Body of pancreas (tissue), 4 donors: ENCODE data around the gene ANXA4. TPM values are rescaled to one million over a fixed set of nuclear protein-coding genes. Genes with fewer than 3 reads are reported as not detected.

Experiments
- ATAC-seq: fragments of 150-250 bp; one replicate; pipeline ENCODE4 v1.9.1; 2016
- DNase-seq, 4 donors: peaks; one replicate each; pipeline ENCODE4 v3.0.0-alpha.2; 2019
- H3K27ac ChIP-seq, 4 donors: fragments of 200-600 bp; sonication (generic); 1 replicate in 3 of 4; 2 replicates in 1 of 4; pipeline versions ENCODE4 v1.5.1 to v1.6.1; 2016 to 2019; ENCODE audit warnings: mild to moderate bottlenecking in 1 of 4, mixed read lengths in 1 of 4, moderate library complexity in 1 of 4
- H3K27me3 ChIP-seq, 2 donors: fragments of 200-600 bp; sonication (generic); one replicate each; pipeline ENCODE4 v1.6.0; 2016; ENCODE audit warnings: mild to moderate bottlenecking in 1 of 2
- H3K36me3 ChIP-seq, 2 donors: fragments of 200-600 bp; sonication (generic); replicated peaks in 1 of 2; 2 replicates each; pipeline ENCODE4 v1.5.1; 2016; ENCODE audit warnings: low read depth in 2 of 2; ENCODE audit not compliant: insufficient read depth in 1 of 2
- H3K4me1 ChIP-seq: fragments of 200-600 bp; sonication (generic); one replicate; pipeline ENCODE4 v1.6.0; 2016
- H3K4me3 ChIP-seq, 2 donors: fragments of 200-600 bp; sonication (generic); 1 replicate in 1 of 2; 2 replicates in 1 of 2; pipeline ENCODE4 v1.5.1; 2016 to 2019
- H3K9me3 ChIP-seq, 3 donors: fragments of 200-600 bp; sonication (generic); 1 replicate in 2 of 3; 2 replicates in 1 of 3; pipeline ENCODE4 v1.5.1; 2016
- CTCF ChIP-seq, 7 experiments: fragments of 450-650 bp in 4 of 7; fragments of 200-600 bp in 3 of 7; sonication (generic) in 3 of 7; IDR thresholded peaks; one replicate each; pipeline ENCODE4 v1.5.1; 2016 to 2019; ENCODE audit warnings: antibody characterized with exemption in 7 of 7
- POLR2A ChIP-seq, 3 donors: fragments of 450-650 bp; IDR thresholded peaks; one replicate each; pipeline ENCODE4 v1.6.1; 2016; ENCODE audit warnings: antibody characterized with exemption in 3 of 3, mild to moderate bottlenecking in 2 of 3
- WGBS, 2 donors: methylation state at CpG; one replicate each; pipeline ENCODE4 v1.1.5; 2017; 5-methylcytosine and 5-hydroxymethylcytosine counted together
- intact Hi-C: fragments of 100-400 bp; cut with DNase I; formaldehyde crosslinking; loops from one replicate; pipeline ENCODE4 v1.15.1; 2023
- total RNA-seq, 2 donors: library from RNA; depleted of rRNA; stranded (reverse); fragments of >200 nt; gene quantifications; one replicate each; pipeline ENCODE4 v1.1.0, GENCODE V29; 2016

ANXA4 gene
- total RNA-seq, 2 donors from 2014 or later = 382 to 399 TPM

GRCh38 chr2:69833752-69834151 is 91.8 kb downstream of the ANXA4 start:
- Histone ChIP-seq H3K4me1 (peaks cover 43% of the 10 kb centered on the region), H3K36me3 (no peaks in the 10 kb centered on the region), H3K27ac (no peak overlapping the region), H3K9me3 (no peaks in the 10 kb centered on the region), H3K4me3 (no peak overlapping the region), H3K27me3 (no peaks in the 10 kb centered on the region)
- DNase-seq (no peak), ATAC-seq (no peak)
- TF ChIP-seq CTCF (IDR thresholded peaks at IDR 0.05) (no peak), POLR2A (IDR thresholded peaks at IDR 0.05) (no peak)
- intact Hi-C loops = no loop called here
- WGBS, 2 donors = 62 to 68% methylated on average over 3 of the region's 3 CpGs

GRCh38 chr2:69835666-69836065 is 93.7 kb downstream of the ANXA4 start:
- Histone ChIP-seq H3K27ac (no peak overlapping the region), H3K4me3 (no peak overlapping the region), H3K27me3 (no peaks in the 10 kb centered on the region), H3K4me1 (peaks cover 38% of the 10 kb centered on the region), H3K36me3 (peaks cover 0 to 1% of the 10 kb centered on the region in 2 donors), H3K9me3 (no peaks in the 10 kb centered on the region)
- intact Hi-C loops = no loop called here
- WGBS, 2 donors = 73 to 87% methylated on average over 2 of the region's 2 CpGs
- ATAC-seq (no peak), DNase-seq (no peak)
- no peak for TF ChIP-seq POLR2A (IDR thresholded peaks at IDR 0.05)
- no peak for TF ChIP-seq CTCF (IDR thresholded peaks at IDR 0.05)

GRCh38 chr2:69836316-69836715 is 94.4 kb downstream of the ANXA4 start:
- no peak for ATAC-seq
- no peak for DNase-seq
- no peak overlapping the region for H3K27ac ChIP-seq
- no peak overlapping the region for H3K4me3 ChIP-seq
- H3K4me1 ChIP-seq = peaks cover 31% of the 10 kb centered on the region
- no peaks in the 10 kb centered on the region for H3K9me3 ChIP-seq
- H3K36me3 ChIP-seq = peaks cover 0 to 3% of the 10 kb centered on the region in 2 donors
- intact Hi-C loops = no loop called here
- H3K27me3 ChIP-seq = no peaks in the 10 kb centered on the region
- 56 to 64% methylated on average over 5 of the region's 5 CpGs for WGBS, 2 donors
- TF ChIP-seq POLR2A (IDR thresholded peaks at IDR 0.05) (no peak), CTCF (IDR thresholded peaks at IDR 0.05) (no peak)

GRCh38 chr2:69837533-69837932 is 95.6 kb downstream of the ANXA4 start:
- H3K36me3 ChIP-seq = peaks cover 0 to 3% of the 10 kb centered on the region in 2 donors
- no peak overlapping the region for H3K4me3 ChIP-seq
- ATAC-seq (no peak), DNase-seq (no peak)
- TF ChIP-seq CTCF (IDR thresholded peaks at IDR 0.05) (no peak), POLR2A (IDR thresholded peaks at IDR 0.05) (no peak)
- peaks cover 21% of the 10 kb centered on the region for H3K4me1 ChIP-seq
- no peaks in the 10 kb centered on the region for H3K9me3 ChIP-seq
- H3K27me3 ChIP-seq = no peaks in the 10 kb centered on the region
- intact Hi-C loops = no loop called here
- no peak overlapping the region for H3K27ac ChIP-seq
- 90 to 96% methylated on average over 2 of the region's 2 CpGs for WGBS, 2 donors

GRCh38 chr2:69843993-69844392 is 102.1 kb downstream of the ANXA4 start:
- Histone ChIP-seq H3K4me3 (no peak overlapping the region), H3K27ac (no peak overlapping the region), H3K4me1 (no peaks in the 10 kb centered on the region), H3K27me3 (no peaks in the 10 kb centered on the region), H3K36me3 (peaks cover 0 to 11% of the 10 kb centered on the region in 2 donors), H3K9me3 (no peaks in the 10 kb centered on the region)
- DNase-seq (no peak), ATAC-seq (no peak)
- intact Hi-C loops = no loop called here
- no peak for TF ChIP-seq POLR2A (IDR thresholded peaks at IDR 0.05)
- no peak for TF ChIP-seq CTCF (IDR thresholded peaks at IDR 0.05)
